NCI-H1694 treated with DMSO at 0.1 percent for 48 hours (cell line): ENCODE results near the gene GANC.

Experiments
- DNase-seq: peaks from one replicate; lab custom pipeline; 2025; lab: John Stamatoyannopoulos, UW

The GANC gene

DNA sequence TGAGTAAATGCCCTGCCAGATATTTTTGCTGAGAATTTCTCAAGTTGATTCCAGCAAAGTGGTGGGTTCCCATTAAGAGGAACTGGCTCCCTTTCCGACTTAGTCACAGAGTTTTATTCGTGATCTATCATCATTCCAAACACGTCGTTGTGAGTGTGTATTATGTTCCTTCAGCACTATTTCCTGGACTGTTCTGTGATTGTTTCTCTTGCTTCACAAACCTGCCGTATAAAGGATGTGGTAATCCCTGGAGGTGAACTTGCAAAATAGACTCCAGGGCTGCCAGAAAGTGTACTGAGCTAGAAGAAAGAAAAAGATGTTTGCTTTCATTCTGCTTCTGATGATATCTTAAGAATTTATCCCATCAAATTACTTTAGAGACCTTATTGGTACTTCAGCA is 71.8 kb downstream of the GANC start:
- no peak for DNase-seq

DNA sequence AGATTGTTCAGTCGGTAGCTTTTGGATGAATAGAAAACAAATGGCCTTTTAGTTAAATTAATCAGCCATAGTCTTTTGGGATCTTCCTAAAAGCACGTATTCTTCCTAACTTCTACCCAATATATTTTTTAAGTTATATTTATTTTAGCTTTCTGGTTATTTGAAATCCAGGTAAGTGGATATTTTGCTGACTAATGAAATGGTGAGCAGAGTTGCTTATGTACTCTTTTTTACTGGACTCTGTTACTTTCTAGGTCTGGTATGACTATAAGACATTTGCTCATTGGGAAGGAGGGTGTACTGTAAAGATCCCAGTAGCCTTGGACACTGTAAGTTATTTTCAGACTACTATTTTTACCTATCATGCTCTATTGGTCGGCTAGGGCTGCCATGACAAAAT is 72.5 kb downstream of the GANC start:
- DNase-seq: no peak

DNA sequence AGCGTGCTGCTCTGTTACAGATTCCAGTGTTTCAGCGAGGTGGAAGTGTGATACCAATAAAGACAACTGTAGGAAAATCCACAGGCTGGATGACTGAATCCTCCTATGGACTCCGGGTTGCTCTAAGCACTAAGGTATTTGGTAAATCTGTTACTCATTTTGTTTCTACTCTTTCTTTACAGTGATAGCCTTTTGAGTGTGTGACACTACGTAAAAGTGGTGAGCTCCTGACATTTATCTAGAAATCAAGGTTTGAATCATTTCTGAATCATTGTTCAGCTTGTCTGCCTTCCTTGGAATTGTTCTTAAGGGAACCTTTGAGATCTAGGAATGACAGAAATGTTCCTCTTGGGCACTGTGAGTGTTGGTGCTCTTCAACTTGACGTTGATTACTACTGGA is 75.1 kb downstream of the GANC start:
- DNase-seq: no peak

DNA sequence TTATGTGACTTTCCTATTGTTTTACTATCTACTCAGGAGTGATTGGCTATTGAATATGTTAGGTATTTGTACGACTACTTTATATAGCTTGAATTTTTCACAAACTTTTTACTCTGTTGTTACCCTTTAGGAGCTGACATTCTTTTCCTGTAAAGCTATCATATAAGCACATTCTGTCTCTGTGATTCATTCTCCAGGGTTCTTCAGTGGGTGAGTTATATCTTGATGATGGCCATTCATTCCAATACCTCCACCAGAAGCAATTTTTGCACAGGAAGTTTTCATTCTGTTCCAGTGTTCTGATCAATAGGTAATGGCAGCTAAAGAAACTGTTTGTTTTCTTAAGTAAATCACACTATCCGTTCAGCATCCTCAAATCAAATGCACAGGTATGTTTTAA is 76.2 kb downstream of the GANC start:
- DNase-seq: no peak

DNA sequence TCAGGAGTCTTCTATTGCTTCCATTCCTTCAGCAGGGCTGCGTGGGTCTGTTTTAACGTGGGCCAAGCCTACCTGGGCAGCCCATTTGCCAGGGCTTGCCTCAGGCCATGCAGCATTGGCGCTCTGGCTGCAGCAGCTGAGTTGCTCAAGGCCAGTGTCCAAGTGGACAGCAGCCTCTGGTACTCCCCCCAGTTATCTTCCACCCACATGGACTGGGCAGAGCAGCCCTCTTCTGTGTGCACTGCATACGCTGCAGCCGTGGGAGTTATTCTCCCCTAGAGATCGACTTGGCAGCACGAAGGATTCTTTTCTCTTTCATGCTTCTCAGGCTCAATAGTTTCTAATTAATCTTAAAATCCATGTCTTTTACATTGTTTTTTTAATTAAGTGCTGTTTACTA is 79.4 kb downstream of the GANC start:
- no peak for DNase-seq

DNA sequence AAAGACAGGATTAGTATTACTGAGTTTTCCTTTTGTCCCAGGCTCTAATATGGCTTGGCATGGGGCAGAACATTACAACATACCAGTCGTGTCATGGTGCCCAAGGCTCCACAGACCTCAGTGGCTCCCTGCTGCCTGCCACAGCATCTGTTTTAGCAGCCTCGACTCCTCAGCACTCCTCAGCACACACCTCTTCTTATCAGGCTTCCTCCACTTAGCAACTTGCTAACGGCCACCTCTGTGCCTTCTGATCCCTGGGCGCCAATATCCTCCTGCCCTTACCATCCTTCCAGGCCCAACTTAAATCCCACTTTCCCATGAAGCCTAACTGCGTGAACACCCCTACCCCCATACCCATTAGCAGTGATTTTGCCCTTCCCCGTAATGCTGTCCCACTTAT is 80.1 kb downstream of the GANC start:
- DNase-seq: no peak

DNA sequence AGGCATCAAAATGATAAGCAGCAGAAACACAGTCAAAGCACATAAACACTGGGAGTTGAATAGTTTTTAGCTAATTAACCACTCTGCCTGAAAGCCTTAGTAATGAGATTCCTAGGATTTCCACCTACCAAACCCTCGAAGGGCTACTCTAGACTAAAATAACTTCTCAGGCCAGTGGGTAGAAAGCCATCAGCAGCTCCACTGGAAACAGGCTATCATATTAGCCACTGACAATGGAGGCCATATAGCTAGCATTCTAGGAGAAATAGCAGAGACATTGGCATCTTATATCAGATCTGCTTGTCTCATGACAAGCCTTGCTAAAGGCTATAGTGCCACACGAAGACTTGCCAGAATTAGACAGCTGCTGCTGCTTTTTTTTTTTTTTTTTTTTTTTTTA is 81.8 kb downstream of the GANC start:
- no peak for DNase-seq

DNA sequence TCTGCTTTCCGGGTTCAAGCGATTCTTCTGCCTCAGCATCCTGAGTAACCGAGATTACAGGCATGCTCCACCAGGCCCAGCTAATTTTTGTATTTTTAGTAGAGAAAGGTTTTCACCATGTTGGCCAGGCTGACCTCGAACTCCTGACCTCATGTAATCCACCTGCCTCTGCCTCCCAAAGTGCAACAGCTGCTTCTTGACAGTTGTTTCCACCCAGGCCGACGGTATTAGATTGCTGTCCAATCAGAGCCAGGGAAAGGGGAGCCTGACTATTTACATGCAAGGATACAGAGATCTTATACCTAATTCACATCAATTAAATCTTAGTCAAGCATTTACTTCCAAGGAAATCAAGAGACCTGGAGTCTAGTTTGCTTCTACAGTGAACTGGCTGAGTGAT is 82.3 kb downstream of the GANC start:
- DNase-seq: no peak

DNA sequence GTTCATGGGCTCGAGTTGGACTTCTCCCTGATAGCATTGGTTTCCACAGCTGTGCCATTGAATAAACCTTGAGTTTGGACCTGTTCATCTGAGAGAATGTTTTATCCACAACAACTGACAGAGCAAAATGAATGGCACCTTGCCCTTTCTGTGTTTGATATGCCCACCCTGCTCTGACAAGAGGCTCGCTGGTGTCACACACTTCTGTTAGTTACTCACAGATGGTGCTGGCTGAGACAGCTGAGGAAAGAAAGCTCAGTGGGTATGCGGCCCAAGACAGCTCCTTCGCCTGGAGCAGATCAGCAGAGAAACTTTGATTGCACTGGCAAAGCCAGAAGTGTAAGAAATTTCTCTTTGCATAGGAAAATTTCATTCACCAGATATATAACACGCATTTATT is 83.8 kb downstream of the GANC start:
- DNase-seq: no peak

DNA sequence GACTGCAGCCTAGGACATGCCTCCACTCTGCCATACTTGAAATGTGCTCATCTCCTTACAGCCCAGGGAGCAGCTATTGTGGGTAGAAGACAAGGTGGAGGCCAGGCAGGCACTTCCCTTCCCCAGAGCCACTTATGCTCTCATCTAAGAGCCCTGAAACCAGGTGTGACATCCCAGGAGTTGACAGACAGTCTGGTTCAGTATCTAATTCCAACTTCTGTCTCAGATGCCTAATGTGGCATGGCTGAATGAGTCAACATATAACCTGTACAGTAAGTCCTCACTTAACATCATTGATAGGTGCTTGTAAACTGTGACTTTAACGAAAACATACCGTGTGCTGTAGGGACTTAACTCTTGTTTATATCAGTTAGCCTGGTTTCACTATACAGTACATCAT is 85.1 kb downstream of the GANC start:
- DNase-seq: no peak

DNA sequence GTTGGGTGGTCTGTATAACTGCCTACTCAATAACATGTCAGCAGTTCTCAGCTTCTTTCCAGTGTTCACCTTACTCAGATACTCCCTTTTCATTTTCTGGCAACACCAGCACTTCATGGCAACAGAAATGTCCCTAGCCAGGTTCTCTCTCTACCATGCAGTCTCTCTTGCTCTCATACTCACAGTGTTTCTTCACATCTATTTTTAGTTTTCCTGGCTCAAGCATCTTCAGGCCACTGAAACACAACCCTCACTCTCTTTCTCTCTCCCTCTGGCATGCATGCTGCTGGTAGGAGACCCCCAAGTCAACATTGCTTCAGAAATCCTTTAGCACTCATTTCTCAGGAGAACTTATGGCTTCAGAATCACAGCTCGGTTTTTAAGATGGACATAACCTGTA is 86.2 kb downstream of the GANC start, which contains the start of gene CAPN3:
CAPN3 (plus strand) TSS at position 253 of the 400 bp plus-strand sequence. CDS start 305 bp downstream, outside the sequence.
- DNase-seq: no peak

DNA sequence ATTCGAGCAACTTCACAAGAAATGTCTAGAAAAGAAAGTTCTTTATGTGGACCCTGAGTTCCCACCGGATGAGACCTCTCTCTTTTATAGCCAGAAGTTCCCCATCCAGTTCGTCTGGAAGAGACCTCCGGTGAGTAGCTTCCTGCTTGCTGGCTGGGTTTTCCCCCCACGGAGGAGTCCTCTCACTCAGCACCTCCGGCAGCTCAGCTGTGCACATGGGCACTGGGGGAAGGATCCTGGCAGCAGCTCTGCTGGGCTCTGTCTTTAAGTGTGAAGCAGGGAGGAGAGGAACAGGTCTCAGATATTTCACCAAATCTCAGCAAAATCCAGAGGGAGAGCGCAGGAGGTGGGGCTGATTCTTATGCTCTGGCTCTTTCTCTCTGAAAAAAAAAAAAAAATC is 87.0 kb downstream of the GANC start:
- no peak for DNase-seq

DNA sequence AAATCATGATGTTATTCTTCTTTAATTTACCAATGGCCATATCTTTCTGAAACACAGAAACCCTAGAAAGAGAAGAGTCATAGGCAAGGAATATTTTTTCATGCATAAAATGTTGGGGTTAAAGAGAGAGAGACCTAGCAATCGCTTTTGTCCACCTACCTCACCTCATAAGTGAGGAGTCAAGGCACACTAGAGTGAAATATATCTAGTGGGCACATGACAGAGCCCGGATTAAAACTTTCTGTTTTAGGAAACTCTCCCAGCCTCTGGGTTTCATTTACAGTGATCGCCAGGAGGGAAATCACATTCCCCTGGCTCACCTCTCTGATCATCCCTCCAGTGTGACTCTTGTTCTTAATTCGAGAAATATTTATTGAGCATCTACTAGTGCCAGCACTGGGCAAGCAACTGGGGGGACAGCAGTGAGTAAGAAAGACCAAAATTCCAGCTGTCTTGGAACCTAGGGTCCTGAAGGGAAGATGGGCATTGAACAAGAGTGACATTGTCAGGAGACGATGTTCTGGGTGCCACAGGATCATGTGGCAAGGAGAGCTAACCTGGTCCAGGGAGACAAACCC is 87.6 kb downstream of the GANC start:
- DNase-seq: no peak

DNA sequence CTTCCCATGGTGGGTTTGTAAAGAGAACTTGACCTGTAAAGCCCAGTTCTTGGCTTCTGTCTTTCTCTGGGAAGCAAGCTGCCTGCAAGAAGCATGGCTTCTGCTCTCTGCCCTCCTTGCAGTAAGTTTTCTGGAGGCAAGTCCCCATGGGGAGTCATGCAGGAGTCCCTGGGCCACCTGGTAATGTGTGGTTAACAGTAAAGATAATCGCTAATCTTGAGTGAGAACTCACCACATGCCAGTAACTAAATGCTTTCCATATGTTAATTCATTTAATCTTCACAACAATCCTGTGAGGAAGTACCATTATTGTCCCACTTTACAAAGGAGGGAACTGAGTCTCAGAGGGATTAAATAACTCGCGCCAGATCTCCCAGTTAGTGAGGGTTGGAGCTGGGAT is 90.5 kb downstream of the GANC start:
- DNase-seq: no peak

DNA sequence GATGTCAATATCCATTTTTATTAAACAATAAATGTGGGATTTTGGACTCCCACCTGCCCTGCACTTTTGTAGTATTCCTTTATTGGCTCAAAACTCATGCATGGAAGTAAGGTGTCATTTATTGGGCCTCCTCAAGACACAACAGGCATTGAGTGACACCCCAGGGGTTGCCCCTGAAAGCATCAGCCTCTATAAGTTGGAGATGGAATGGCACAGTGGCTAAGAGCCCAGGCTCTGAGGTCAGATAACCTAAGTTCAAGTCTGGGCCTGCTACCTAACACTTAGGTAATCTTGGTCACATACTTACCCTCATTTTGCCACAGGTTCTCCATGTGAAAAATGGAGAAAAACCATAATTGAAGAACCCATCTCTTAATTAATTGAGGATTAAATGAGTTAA is 90.9 kb downstream of the GANC start:
- no peak for DNase-seq

DNA sequence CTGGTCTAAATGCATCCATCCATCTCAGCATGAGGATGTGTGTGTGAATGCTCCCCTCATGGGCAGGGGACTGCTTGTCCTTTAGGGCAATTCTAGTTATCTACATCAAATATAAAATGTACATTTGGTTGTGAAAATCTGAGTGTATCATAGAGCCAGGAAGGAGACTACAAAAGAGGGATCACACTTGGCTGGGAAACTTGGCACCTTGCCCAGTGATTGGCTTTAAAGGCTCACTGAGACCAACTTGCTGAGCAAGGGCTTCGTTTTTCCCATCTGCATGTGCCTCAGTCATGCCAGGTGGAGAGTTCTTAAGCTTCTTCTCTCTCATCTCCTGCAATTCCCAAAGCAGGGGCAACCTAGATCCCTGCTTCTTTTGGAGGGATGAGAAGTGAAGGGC is 91.5 kb downstream of the GANC start:
- DNase-seq: no peak

DNA sequence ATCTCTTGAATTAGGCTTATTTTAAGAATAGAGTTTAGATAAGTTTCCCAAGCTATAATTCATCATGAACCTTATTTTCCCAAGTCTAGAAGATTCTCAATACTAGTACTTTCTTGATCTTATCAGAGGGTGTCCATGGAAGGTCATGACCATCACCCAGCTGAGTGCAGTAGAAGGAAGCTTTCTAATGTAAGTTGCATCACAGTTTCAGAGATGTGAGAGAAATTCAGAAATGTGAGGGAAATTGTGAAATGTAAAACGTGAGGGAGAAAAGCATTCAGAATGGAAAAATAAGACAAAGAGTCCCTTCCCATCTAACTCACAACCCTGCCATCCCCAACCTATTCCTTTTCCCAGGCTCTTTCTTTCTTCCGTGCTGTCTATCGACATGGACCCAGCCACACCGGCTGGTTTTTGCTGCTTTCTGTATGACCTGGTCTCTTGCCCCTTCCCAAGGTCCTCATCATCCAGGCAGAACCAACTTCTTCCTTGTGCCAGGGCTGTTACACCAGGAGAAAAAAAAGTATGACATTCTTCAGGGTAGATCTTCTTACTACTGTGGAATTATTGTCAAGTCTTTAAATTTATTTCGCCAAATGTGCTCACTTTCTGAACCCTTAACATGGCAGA is 93.0 kb downstream of the GANC start:
- DNase-seq: no peak

DNA sequence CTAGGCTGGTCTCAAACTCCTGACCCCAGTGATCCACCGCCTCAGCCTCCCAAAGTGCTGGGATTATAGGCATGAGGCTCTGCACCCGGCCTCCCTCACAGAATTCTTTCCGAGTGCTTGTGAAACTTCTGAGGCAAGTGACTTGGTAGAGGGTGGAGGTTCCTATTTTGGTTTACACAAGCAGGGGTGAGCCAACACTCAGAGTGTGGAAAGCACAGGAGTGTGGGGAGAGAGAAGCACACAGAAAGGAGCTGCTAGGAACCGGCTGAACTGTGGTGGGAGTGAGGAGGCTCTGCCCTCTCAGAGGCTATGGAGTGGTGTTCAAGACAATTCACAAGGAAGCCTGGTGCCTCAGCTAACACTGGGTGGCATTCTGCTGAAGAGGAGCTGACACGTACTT is 94.0 kb downstream of the GANC start:
- no peak for DNase-seq

DNA sequence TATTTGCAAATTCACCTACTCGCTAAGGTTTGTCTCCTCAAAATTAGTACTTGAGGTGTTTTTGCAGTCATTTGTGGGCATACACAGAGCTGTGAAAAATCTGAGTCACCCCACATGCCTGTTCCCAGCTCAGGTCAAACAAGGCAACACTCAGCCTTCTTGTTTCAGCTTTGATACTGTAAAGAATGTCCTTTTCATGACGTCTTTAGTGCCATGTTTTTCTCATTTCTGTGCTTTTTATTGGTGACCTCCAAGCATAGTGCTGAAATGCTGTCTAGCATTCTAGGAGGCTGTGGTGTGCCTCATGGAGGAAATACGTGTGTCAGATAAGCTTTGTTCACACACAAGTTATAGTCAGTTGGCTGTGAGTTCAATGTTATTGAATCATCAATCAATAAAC is 95.1 kb downstream of the GANC start:
- no peak for DNase-seq

DNA sequence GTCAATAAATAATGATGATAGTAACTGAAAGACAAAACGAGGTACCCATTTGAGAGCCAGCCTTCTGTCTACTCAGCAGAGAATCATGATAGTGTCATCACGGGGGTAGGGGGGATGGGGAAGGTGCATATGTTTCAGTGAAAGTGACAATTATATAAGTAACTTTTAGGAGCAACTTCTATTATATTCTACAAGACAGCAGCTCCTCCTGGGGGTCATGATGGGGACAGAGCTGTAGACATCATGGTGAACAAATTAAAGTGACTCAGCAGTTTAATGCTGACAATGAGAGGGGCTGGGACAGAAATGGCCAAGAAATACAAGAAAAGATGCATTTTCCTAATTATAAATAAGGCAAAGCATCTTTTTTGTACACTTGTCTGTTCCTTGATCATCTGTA is 98.1 kb downstream of the GANC start:
- DNase-seq: no peak

DNA sequence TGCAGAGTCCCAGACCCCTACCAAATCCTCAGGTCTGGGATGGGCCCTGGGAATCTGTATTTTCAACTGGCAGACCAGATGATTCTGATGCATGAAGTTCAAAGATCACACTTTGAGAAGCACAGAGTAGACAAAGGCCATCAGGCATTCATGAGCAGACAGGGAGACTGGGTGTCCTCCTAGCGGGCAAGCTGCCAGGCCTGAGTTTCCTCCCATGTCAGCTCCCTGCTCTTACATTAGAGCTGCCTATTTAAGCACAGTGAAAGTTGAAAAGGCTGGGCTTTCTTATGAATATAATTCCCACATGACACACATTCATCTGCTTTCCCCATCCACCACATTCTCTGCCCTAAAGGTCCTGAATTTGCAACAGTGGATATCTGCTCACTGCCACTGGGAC is 100.3 kb downstream of the GANC start:
- DNase-seq: no peak

DNA sequence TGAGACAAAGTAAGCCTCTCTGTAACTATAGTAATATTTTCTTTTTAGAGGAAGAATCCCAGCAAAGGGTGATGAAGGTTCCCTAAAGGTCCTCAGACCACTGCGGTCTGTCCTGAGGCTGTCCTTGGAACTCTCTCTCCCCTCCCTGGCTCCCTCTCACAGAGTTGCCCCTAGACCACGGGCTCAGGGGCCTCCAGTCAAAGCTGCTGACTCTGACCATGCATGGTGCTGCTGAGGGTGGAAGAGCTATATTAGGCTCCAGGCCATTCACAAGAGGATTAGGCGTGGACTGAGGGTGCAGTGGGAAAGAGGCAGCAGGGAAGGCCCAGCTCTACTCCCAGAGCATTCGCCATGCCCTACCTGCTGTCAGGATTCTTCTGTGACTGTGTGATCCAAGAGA is 100.9 kb downstream of the GANC start:
- DNase-seq: no peak

DNA sequence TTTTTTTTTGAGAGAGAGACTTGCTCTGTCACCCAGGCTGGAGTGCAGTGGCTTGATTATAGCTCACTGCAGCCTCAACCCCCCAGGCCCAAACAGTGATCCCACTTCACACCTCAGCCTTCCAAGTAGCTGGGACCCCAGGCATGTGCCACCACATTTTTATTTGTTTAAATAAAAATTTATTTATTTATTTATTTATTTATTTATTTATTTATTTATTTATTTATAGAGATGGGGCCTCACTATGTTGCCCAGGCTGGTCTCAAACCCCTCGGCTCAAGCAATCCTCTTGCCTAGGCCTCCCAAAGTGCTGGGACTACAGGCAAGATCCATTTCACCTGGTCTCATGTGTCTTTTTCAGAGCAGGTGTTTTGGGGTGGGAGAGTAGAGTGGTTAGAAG is 101.8 kb downstream of the GANC start:
- no peak for DNase-seq

DNA sequence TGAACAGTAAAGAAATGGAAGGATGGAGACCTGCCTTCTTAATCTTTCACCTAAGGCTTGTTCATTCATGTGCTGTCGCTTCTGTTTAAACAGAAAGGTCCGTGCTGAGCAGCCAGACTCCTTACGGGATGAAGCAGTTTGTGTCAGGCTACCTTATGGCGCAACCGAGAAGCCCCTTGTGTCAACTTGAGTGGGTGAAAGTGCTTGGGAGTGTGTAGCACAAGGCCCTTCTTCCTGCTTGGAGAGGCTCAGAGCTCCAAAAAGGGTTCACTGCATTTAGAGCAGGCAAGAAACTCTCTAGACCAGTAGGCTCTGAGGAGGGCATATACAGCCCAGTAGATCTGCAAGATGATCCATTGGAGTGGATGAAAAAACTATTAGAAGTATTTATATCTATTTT is 102.3 kb downstream of the GANC start:
- DNase-seq: no peak
